WTC11 (cell line): ENCODE data around the gene ACCSL.

ENCODE experiments used
- ATF1 ChIP-seq: sonication (generic); formaldehyde crosslinking; IDR thresholded peaks from 2 replicates; pipeline ENCODE4 v1.8.1; 2023; ENCODE audit warnings: mild to moderate bottlenecking, moderate library complexity, missing genetic modification reagents
- CBFB ChIP-seq: sonication (generic); formaldehyde crosslinking; IDR thresholded peaks from 2 replicates; pipeline ENCODE4 v1.8.1; 2022; ENCODE audit warnings: mild to moderate bottlenecking, low read depth, missing genetic modification reagents
- CREB1 ChIP-seq: sonication (generic); formaldehyde crosslinking; IDR thresholded peaks from 2 replicates; pipeline ENCODE4 v1.8.0; 2023; ENCODE audit warnings: mild to moderate bottlenecking, missing genetic modification reagents
- CREM ChIP-seq: sonication (generic); formaldehyde crosslinking; IDR thresholded peaks from 2 replicates; pipeline ENCODE4 v1.8.1; 2022; ENCODE audit warnings: mild to moderate bottlenecking, missing genetic modification reagents, moderate library complexity
- CTCF ChIP-seq: fragments of 200-600 bp; IDR thresholded peaks from 2 replicates; pipeline ENCODE4 v1.8.0; 2022; ENCODE audit warnings: antibody characterized with exemption
- ELF4 ChIP-seq: sonication (generic); formaldehyde crosslinking; IDR thresholded peaks from 2 replicates; pipeline ENCODE4 v1.8.1; 2022; ENCODE audit warnings: low read depth, mild to moderate bottlenecking, moderate library complexity, missing genetic modification reagents
- ETV6 ChIP-seq: sonication (generic); formaldehyde crosslinking; IDR thresholded peaks from 2 replicates; pipeline ENCODE4 v1.8.1; 2022; ENCODE audit warnings: mild to moderate bottlenecking, missing genetic modification reagents
- MAX ChIP-seq: sonication (generic); formaldehyde crosslinking; IDR thresholded peaks from 2 replicates; pipeline ENCODE4 v1.8.0; 2022; ENCODE audit warnings: mild to moderate bottlenecking, missing genetic modification reagents
- SP1 ChIP-seq: sonication (generic); formaldehyde crosslinking; conservative IDR thresholded peaks from 2 replicates; pipeline ENCODE4 v1.8.1; 2022; ENCODE audit warnings: missing genetic modification reagents
- ZNF121 ChIP-seq: sonication (generic); formaldehyde crosslinking; IDR thresholded peaks from 2 replicates; pipeline ENCODE4 v1.8.0; 2023; ENCODE audit warnings: missing genetic modification reagents
- ZNF138 ChIP-seq: sonication (generic); formaldehyde crosslinking; conservative IDR thresholded peaks from 2 replicates; pipeline ENCODE4 v1.8.1; 2022; ENCODE audit warnings: mild to moderate bottlenecking, moderate library complexity, missing genetic modification reagents

- TF ChIP-seq ELF4 (CRISPR knock-in tag), result no peak
- no peak for TF ChIP-seq CREB1 (CRISPR knock-in tag)
- no peak for TF ChIP-seq CTCF
- no peak for TF ChIP-seq ETV6 (CRISPR knock-in tag)
- TF ChIP-seq ZNF121 (CRISPR knock-in tag), result no peak
- no peak for TF ChIP-seq MAX
- TF ChIP-seq ZNF138 (CRISPR knock-in tag), result no peak
- no peak for TF ChIP-seq CBFB (CRISPR knock-in tag)
- no peak for TF ChIP-seq SP1
- no peak for TF ChIP-seq CREM (CRISPR knock-in tag)
- no peak for TF ChIP-seq ATF1 (CRISPR knock-in tag)
Measured at GRCh38 chr11:44066732-44067141, 19.0 kb downstream of the ACCSL start.
